AG04449 (cell line): ENCODE results near the gene NUDCD3.

Experiments used
- CTCF ChIA-PET: fragments of 350-600 bp; formaldehyde crosslinking; extraction: SDS; loops from one replicate; lab custom pipeline; 2021; ENCODE audit warnings: antibody characterized with exemption; lab: Yijun Ruan, JAX
- POLR2A ChIA-PET: fragments of 400-600, 350-600 bp; formaldehyde crosslinking; extraction: SDS; loops from one replicate; lab custom pipeline; 2020; ENCODE audit warnings: antibody characterized with exemption, inconsistent platforms; lab: Yijun Ruan, JAX
- DNase-seq: peaks from one replicate; pipeline ENCODE4 v3.0.0-alpha.2; 2010; ENCODE audit warnings: low read depth, low spot score
- H3K4me3 ChIP-seq: 2 replicates; pipeline ENCODE4 v1.5.1; 2011; ENCODE audit warnings: low read depth, mild to moderate bottlenecking, control low read depth, low read length
- TF ChIP-seq, protein P1 (sequence below): IDR thresholded peaks from one replicate; pipeline ENCODE4 v1.5.1; 2011; ENCODE audit warnings: mild to moderate bottlenecking, moderate library complexity, low read length, control low read depth, inconsistent platforms; ENCODE audit not compliant: insufficient read depth; ENCODE audit errors: missing control alignments

Gene NUDCD3

DNA sequence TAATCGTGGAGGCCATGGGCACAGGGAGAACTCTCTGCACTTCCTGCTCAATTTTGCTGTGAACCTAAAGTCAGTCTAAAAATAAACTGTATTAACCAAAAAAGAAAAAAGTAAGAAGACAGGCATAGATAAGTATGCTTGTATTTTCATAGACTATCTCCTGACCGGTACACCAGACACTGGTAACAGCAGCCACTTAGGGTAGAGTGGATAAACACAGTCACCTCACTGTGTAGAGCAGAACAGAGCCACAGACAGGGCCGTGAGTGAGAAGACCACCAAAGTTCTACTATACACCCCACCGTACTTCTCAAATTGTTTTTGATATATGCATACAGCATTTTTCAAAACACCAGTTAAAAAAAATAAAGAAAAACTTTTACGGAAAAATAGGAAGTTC, 25.0 kb downstream of the NUDCD3 start:
- CTCF ChIA-PET = interaction anchor here (0.8 to 2.5 kb wide), 3 partner anchors 13 to 225 kb away, joined by 4 to 11 read pairs (median 6); no protein-coding TSS in a partner anchor
- no peak for DNase-seq
- no peak overlapping the region for H3K4me3 ChIP-seq
- TF ChIP-seq, protein P1, sequence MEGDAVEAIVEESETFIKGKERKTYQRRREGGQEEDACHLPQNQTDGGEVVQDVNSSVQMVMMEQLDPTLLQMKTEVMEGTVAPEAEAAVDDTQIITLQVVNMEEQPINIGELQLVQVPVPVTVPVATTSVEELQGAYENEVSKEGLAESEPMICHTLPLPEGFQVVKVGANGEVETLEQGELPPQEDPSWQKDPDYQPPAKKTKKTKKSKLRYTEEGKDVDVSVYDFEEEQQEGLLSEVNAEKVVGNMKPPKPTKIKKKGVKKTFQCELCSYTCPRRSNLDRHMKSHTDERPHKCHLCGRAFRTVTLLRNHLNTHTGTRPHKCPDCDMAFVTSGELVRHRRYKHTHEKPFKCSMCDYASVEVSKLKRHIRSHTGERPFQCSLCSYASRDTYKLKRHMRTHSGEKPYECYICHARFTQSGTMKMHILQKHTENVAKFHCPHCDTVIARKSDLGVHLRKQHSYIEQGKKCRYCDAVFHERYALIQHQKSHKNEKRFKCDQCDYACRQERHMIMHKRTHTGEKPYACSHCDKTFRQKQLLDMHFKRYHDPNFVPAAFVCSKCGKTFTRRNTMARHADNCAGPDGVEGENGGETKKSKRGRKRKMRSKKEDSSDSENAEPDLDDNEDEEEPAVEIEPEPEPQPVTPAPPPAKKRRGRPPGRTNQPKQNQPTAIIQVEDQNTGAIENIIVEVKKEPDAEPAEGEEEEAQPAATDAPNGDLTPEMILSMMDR = no peak
- POLR2A ChIA-PET = no interaction called here

DNA sequence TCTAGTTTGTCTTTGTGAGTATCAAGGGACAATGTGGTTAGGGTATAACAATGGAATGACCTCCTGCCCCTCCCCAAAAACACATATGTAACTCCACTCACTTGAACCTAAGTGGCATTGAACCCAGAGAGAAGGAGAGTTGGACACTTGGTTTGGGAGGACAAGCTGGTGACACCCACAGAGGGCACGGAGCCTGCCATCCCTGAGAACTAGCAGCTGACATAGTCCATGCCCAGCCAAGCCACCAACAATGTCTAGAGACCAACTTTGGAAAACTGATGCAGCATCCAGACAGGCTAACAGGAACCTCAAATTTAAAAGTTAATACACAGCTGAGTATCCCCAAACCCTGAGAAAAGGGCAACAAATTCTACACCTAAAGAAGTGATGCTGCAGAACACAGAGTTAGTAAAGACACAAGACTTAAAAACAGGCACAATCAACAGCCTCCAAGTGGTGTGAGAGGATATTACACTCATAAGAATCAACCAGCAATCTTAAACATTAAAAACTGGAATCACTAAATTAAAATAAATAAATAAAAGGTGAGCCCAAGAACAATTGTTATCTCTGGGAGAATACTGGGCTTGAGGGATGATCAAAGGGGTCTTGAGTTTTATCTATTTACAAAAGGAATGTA, 27.2 kb downstream of the NUDCD3 start:
- ChIA-PET CTCF (interaction anchor here (0.9 to 2.2 kb wide), 9 partner anchors 8 to 222 kb away, joined by 3 to 8 read pairs (median 4); no protein-coding TSS in a partner anchor), POLR2A (no interaction called here)
- TF ChIP-seq, protein P1 = no peak
- DNase-seq = no peak
- H3K4me3 ChIP-seq = no peak overlapping the region

DNA sequence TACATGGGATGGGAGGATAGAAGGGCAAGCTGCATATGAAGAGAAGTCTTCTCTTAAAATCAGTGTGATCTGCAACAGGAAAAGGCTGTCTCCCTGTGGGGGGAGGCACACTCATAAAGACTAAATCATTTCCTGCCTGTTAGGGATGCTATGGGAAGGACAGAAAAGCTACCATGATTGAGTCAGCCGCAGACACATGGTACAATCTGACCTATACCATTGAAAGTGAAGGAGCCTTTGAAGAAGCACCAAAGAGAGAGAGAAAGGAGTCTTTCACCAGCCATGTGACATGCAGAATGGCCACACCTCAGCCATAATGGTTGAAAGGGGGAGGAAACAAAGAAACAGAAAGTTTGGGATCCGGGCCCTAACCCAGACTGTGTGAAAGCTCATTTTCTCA, 29.1 kb downstream of the NUDCD3 start:
- CTCF ChIA-PET = interaction anchor here (0.7 to 2.6 kb wide), 6 partner anchors 8 to 218 kb away, joined by 4 to 8 read pairs (median 4); no protein-coding TSS in a partner anchor

DNA sequence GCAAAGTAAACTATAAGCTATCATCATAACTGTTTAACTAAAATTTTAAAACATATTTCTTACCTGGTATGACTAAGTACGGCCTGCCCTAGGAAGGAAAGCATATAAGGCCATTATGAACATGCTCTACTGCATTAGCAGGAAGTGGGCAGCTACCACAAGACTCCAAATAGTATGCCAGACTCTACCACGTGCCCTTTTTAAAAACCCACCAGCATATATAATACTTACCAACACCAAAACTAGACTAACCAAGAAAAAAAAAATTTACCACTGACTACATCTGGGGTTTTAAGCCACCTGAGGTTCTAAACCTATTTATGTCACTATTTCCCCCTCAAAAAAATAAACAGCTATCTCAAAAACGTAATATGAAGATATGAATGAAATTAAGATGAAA, 30.1 kb downstream of the NUDCD3 start:
- DNase-seq = no peak
- H3K4me3 ChIP-seq = no peak overlapping the region
- ChIA-PET CTCF (interaction anchor here (1.4 to 2.6 kb wide), 3 partner anchors 15 to 112 kb away, joined by 4 to 5 read pairs (median 4); no protein-coding TSS in a partner anchor), POLR2A (no interaction called here)
- TF ChIP-seq, protein P1 = no peak

More for the DNA sequence above, 29.1 kb downstream of the NUDCD3 start:
- POLR2A ChIA-PET = interaction anchor here (0.9 to 1.7 kb wide), 2 partner anchors 12 to 29 kb away, joined by 4 to 5 read pairs; partner anchors contain the start of gene NUDCD3
- TF ChIP-seq, protein P1 = no peak
- no peak for DNase-seq
- H3K4me3 ChIP-seq = no peak overlapping the region

DNA sequence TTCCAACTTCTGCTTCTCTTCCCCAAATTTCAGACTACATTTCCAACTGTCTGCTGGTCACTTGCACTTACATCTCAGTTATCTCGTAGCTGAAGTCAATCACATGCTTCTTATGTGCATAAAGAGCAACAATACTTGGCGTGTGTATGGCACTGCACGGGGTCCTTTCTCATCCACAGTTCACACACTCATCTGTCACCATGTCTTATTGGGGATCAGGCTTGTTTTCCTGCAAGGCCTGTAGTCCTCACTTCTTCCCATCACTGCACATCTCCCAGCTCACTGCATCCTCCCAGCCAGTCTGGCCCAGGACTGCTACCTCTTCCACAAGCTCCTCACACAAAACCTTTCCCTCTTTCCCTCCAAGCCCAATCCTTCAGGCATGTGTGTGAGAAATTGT, 35.3 kb downstream of the NUDCD3 start:
- CTCF ChIA-PET = interaction anchor here (0.7 to 1.1 kb wide), 2 partner anchors 8 to 214 kb away, joined by 3 read pairs; no protein-coding TSS in a partner anchor
- no peak overlapping the region for H3K4me3 ChIP-seq

DNA sequence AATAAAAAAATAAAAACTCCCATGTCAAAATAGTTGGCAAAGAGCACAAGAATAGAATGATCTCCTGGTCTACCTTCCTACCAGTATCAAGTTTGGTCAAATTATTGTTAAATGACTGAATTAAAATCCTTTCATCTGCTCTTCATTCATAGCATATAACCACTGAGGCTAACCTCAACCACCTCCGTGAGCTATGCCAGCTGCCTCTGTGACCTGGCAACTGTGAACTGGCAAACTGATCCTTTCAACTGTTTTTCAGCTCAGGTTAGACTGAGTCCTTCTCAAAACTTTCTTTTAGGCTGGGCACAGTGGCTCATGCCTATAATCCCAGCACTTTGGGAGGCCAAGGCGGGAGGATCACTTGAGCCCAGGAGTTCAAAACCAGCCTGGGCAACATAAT, 36.1 kb downstream of the NUDCD3 start:
- ChIA-PET CTCF (interaction anchor here (1.1 kb wide), 1 partner anchor 9 kb away, joined by 3 read pairs; no protein-coding TSS in a partner anchor), POLR2A (no interaction called here)

More for the DNA sequence above, 35.3 kb downstream of the NUDCD3 start:
- POLR2A ChIA-PET = no interaction called here
- TF ChIP-seq, protein P1 = no peak
- DNase-seq = no peak

More for the DNA sequence above, 36.1 kb downstream of the NUDCD3 start:
- DNase-seq = no peak
- no peak overlapping the region for H3K4me3 ChIP-seq
- TF ChIP-seq, protein P1 = no peak
